GM20000 (cell line): ENCODE data around the gene PPP1R36.
A peak's percentile ranks its signal among the peaks of the same experiment; 100 is the strongest.

Experiments used
- DNase-seq: peaks from one replicate; pipeline ENCODE4 v3.0.0; 2012; ENCODE audit warnings: low spot score
- CTCF ChIP-seq: IDR thresholded peaks from 2 replicates; pipeline ENCODE4 v1.5.1; 2012; ENCODE audit warnings: mild to moderate bottlenecking, control low read depth; ENCODE audit errors: extremely low read depth, missing control alignments

PPP1R36 gene

GRCh38 chr14:64584190-64584589 lies 34.4 kb downstream of the PPP1R36 start:
- no peak for TF ChIP-seq CTCF
- no peak for DNase-seq

- DNase-seq: no peak
- no peak for TF ChIP-seq CTCF
These were observed 42.0 kb downstream of the PPP1R36 start for GRCh38 chr14:64591809-64592208.

GRCh38 chr14:64594438-64594837 lies 44.7 kb downstream of the PPP1R36 start:
- TF ChIP-seq CTCF: no peak
- no peak for DNase-seq

GRCh38 chr14:64598404-64598803 lies 48.6 kb downstream of the PPP1R36 start:
- TF ChIP-seq CTCF: no peak
- DNase-seq: peak; percentile 24

GRCh38 chr14:64601571-64601970 lies 51.8 kb downstream of the PPP1R36 start:
- no peak for DNase-seq
- TF ChIP-seq CTCF: no peak

GRCh38 chr14:64602826-64603225 lies 53.1 kb downstream of the PPP1R36 start:
- no peak for DNase-seq
- no peak for TF ChIP-seq CTCF

- no peak for DNase-seq
- TF ChIP-seq CTCF: no peak
These were observed 54.2 kb downstream of the PPP1R36 start for GRCh38 chr14:64604001-64604400.
